Fibroblast of pulmonary artery (primary cell): ENCODE data around the gene ATAD2B.
"Not testable (repeated sequence)": the region's sequence is repeated elsewhere in the genome, so short reads cannot be mapped to it uniquely, and the experiment has no call there.

Experiments used
- DNase-seq: peaks from one replicate; pipeline ENCODE4 v3.0.0-alpha.2; 2010; ENCODE audit warnings: low read depth
- H3K4me3 ChIP-seq: replicated peaks from 2 replicates; pipeline ENCODE4 v1.5.1; 2011; ENCODE audit warnings: low read depth, mild to moderate bottlenecking, control low read depth, low read length, moderate library complexity
- TF ChIP-seq, protein P1 (sequence below): IDR thresholded peaks from 2 replicates; pipeline ENCODE4 v1.5.1; 2011; ENCODE audit warnings: mild to moderate bottlenecking, control low read depth, low read length, inconsistent platforms; ENCODE audit errors: missing control alignments

Gene ATAD2B

DNA sequence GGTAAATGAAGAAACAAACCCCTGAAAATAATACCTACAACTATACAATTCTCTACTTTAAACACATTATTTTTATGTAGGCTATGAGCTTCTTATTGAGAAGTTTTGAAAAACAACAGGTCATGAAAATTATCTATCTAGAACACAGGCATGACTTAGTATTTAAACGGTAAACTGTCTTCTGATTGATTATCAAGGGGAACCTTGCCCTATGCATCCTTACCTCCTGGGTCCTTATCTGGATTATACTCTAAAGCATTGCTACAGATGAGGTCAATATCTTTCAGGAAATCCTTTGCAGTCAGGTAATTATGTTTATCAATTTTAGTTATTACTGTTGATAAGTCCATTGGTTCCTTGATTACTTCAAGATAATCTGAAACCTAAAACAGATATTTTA, 144.3 kb downstream of the ATAD2B start:
- no peak for DNase-seq
- H3K4me3 ChIP-seq: no peak overlapping the region
- TF ChIP-seq, protein P1, sequence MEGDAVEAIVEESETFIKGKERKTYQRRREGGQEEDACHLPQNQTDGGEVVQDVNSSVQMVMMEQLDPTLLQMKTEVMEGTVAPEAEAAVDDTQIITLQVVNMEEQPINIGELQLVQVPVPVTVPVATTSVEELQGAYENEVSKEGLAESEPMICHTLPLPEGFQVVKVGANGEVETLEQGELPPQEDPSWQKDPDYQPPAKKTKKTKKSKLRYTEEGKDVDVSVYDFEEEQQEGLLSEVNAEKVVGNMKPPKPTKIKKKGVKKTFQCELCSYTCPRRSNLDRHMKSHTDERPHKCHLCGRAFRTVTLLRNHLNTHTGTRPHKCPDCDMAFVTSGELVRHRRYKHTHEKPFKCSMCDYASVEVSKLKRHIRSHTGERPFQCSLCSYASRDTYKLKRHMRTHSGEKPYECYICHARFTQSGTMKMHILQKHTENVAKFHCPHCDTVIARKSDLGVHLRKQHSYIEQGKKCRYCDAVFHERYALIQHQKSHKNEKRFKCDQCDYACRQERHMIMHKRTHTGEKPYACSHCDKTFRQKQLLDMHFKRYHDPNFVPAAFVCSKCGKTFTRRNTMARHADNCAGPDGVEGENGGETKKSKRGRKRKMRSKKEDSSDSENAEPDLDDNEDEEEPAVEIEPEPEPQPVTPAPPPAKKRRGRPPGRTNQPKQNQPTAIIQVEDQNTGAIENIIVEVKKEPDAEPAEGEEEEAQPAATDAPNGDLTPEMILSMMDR: no peak

DNA sequence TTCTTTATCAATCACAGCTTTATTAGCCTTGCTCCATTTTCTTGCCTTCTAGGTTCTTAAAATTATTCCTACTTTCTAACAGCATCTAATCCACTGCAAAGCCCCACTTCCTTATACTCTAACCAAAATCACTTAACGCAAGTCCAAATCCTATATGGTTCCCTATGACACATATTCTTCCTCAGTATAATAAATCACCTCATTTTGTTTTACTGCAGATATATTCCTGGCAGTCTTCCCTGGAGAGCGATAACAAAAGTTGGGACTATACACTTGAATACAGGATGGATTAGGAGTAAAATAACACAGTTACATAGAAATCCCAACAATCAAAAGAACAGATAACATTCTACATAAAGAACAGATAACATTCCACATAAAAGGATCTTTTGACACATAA, 144.8 kb downstream of the ATAD2B start:
- TF ChIP-seq, protein P1: no peak
- H3K4me3 ChIP-seq: no peak overlapping the region
- DNase-seq: no peak

DNA sequence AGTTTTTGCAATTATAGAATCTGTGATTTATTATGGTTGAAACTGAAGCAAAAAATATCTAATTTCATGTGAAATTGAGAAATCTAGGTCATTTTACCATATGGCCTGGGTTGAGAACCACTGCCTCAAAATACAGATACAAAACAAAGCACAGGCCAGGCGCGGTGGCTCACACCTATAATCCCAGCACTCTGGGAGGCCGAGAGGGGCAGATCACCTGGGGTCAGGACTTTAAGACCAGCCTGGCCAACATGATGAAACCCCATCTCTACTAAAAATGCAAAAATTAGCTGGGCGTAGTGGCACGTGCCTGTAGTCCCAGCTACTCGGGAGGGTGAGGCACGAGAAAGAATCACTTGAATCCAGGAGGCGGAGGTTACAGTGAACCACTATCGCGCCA, 146.5 kb downstream of the ATAD2B start:
- not testable (repeated sequence) for H3K4me3 ChIP-seq, DNase-seq

DNA sequence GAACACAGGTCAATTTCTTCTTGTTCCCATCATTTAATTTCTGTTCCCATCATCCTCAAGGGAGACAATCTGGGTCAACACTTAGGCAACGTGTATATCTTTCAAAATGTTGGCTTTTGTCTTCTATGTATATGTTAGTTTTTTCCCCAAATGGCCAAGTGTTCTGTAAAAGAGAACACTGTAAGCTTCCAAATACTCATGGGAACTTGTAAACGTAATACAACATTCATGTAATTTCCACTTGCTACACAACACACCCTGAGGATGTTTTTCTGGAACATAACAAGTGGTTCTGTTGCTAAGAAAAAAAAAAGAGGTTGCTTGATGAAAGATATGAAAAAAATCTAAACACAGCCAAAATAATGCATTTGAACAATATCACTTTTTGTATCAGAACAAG, 149.1 kb downstream of the ATAD2B start:
- TF ChIP-seq, protein P1: no peak
- DNase-seq: no peak
- H3K4me3 ChIP-seq: no peak overlapping the region

DNA sequence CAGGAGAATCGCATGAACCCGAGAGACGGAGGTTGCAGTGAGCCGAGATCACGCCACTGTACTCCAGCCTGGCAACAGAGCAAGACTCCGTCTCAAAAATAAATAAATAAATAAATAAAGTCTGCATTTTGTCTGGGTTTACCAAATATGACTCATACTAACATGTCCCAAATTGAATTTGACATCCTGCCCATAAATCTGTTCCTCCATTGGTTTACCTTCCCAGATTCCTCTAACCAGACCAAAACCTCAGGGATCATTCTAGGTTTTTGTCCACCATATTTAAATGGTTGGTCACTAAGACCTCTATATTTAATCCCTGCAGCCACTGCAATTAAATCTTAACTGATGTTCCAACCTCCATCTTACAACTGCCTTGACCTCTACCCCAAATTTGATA, 150.9 kb downstream of the ATAD2B start:
- no peak overlapping the region for H3K4me3 ChIP-seq
- no peak for DNase-seq
- TF ChIP-seq, protein P1: no peak

DNA sequence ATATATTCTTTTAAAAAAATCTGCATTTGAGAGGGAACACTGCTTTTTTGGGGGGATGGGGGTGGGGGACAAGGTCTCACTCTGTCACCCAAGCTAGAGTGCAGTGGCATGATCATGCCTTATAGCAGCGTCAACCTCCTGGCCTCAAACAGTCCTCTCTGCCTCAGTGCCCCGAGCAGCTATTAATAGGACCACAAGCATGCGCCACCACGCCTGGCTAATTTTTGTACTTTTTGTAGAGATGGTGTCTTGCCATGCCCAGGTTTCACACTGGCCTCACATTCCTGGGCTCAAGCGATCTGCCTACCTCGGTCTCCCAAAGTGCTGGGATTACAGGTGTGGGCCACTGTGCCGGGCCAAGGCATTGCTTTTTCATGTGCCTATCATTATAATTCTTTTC, 154.2 kb downstream of the ATAD2B start:
- DNase-seq: no peak
- H3K4me3 ChIP-seq: no peak overlapping the region
- TF ChIP-seq, protein P1: no peak

DNA sequence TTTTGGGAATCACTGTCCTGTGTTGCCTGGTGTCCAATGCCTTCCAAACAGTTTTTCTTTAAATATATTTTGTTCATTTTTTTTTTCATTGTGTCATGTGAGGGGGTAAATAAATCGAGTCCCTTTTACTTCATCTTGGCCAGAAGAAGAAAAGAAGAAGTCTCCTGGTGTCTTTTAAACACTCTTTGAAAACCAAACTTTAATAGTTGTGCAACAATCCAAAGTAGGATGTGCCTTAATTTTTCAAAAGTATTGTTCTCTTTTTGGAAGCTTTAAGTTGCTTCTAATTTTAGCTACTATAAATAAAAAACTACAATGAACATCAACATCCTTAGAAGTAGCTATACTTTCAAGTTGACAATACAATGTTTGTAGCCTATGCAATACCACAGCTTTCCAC, 154.9 kb downstream of the ATAD2B start:
- no peak for DNase-seq
- H3K4me3 ChIP-seq: no peak overlapping the region
- TF ChIP-seq, protein P1: no peak

DNA sequence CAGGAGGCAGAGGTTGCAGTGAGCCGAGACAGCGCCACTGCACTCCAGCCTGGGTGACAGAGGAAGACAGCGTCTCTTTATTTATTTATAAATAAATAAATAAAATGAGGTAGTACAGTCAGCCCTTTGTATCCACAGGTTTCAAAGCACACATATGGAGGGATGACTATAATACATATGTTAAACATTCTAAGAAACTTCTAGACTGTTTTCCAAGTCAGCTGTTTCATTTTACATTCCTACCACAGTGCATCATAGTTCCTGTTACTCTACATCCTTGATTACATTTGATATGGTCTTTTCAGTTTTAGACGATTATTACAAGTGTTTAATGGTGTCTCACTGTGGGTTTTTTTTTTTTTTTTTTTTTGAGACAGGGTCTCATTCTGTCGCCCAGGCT, 157.6 kb downstream of the ATAD2B start:
- TF ChIP-seq, protein P1: no peak
- no peak for DNase-seq
- no peak overlapping the region for H3K4me3 ChIP-seq
